Activated naive CD8-positive, alpha-beta T cell (primary cell): ENCODE results near the gene VRK1.
A peak's percentile ranks its signal among the peaks of the same experiment; 100 is the strongest.

Experiments used
- H3K27ac Mint-ChIP-seq: one replicate; pipeline ENCODE4 v1.8.0; 2021; ENCODE audit warnings: mixed read lengths
- H3K27me3 Mint-ChIP-seq: one replicate; pipeline ENCODE4 v1.8.0; 2021; ENCODE audit warnings: mixed read lengths
- H3K36me3 Mint-ChIP-seq: one replicate; pipeline ENCODE4 v1.8.0; 2021; ENCODE audit warnings: mixed read lengths
- H3K4me1 Mint-ChIP-seq: one replicate; pipeline ENCODE4 v1.8.0; 2021; ENCODE audit warnings: low read depth, mixed read lengths
- H3K4me3 Mint-ChIP-seq: one replicate; pipeline ENCODE4 v1.8.0; 2021; ENCODE audit warnings: mild to moderate bottlenecking, mixed read lengths
- H3K9me3 Mint-ChIP-seq: one replicate; pipeline ENCODE4 v1.8.0; 2021; ENCODE audit warnings: low read depth, mixed read lengths

Gene VRK1

GRCh38 chr14:96903444-96904023 is 106.4 kb downstream of the VRK1 start:
- H3K27ac Mint-ChIP-seq = no peak overlapping the region

GRCh38 chr14:96904201-96904600 is 107.0 kb downstream of the VRK1 start:
- H3K4me3 Mint-ChIP-seq = no peak overlapping the region
- no peaks in the 10 kb centered on the region for H3K4me1 Mint-ChIP-seq
- H3K27me3 Mint-ChIP-seq = no peaks in the 10 kb centered on the region
- no peak overlapping the region for H3K27ac Mint-ChIP-seq
- peaks cover 14% of the 10 kb centered on the region for H3K36me3 Mint-ChIP-seq
- H3K9me3 Mint-ChIP-seq = peaks cover 2% of the 10 kb centered on the region

More at GRCh38 chr14:96903444-96904023, 106.4 kb downstream of the VRK1 start:
- Mint-ChIP-seq H3K27me3 (no peaks in the 10 kb centered on the region), H3K4me3 (no peak overlapping the region), H3K4me1 (no peaks in the 10 kb centered on the region), H3K9me3 (no peaks in the 10 kb centered on the region), H3K36me3 (peaks cover 14% of the 10 kb centered on the region)

- H3K27me3 Mint-ChIP-seq = no peaks in the 10 kb centered on the region
- peaks cover 10% of the 10 kb centered on the region for H3K9me3 Mint-ChIP-seq
- no peaks in the 10 kb centered on the region for H3K4me1 Mint-ChIP-seq
- H3K27ac Mint-ChIP-seq = no peak overlapping the region
- H3K4me3 Mint-ChIP-seq = no peak overlapping the region
- H3K36me3 Mint-ChIP-seq = peaks cover 21% of the 10 kb centered on the region
These were observed 107.9 kb downstream of the VRK1 start for GRCh38 chr14:96905065-96905464.

DNA sequence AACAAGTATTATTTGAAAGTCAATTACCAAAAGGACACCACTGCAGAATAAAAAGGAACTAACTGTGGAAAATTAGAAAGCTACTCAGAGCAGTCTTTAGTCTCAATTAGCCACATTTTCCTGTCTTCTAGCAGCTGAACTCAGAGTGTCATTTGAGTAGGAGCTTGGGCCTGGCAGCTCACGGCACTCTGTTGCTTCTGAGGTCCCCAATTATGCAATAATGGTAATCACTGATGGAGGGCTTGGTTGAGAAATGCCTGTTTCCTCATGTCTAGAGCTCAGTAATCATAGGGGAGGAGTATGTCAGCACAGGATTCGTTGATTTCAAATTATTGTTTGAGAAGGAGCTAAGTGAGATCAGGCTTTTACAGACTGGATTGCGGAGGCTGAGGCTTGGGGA is 108.6 kb downstream of the VRK1 start:
- peaks cover 12% of the 10 kb centered on the region for H3K9me3 Mint-ChIP-seq
- H3K36me3 Mint-ChIP-seq = peaks cover 21% of the 10 kb centered on the region
- no peak overlapping the region for H3K4me3 Mint-ChIP-seq
- no peak overlapping the region for H3K27ac Mint-ChIP-seq
- peaks cover 2% of the 10 kb centered on the region for H3K4me1 Mint-ChIP-seq
- H3K27me3 Mint-ChIP-seq = no peaks in the 10 kb centered on the region

DNA sequence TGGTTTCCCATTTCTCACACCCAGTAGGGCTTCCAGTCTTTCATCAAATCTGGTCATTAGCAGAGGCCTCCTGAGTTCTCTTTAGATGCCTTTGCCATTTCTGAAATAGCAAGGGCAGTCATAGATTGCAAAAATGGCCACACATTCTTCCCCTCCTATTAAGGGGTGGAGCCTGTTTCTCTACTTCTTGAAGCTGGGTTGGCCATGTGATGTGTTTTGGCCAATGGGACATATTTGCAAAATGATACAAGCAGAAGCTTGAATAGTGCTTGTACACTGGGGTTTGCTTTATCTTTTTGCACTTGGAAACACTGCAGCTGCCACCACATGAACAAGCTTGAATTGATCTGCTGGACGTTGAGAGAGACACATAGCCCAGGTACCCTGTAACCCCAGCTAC is 109.3 kb downstream of the VRK1 start:
- peaks cover 5% of the 10 kb centered on the region for H3K4me1 Mint-ChIP-seq
- H3K9me3 Mint-ChIP-seq = peaks cover 12% of the 10 kb centered on the region
- H3K4me3 Mint-ChIP-seq = no peak overlapping the region
- peaks cover 19% of the 10 kb centered on the region for H3K36me3 Mint-ChIP-seq
- H3K27me3 Mint-ChIP-seq = no peaks in the 10 kb centered on the region
- H3K27ac Mint-ChIP-seq = no peak overlapping the region

DNA sequence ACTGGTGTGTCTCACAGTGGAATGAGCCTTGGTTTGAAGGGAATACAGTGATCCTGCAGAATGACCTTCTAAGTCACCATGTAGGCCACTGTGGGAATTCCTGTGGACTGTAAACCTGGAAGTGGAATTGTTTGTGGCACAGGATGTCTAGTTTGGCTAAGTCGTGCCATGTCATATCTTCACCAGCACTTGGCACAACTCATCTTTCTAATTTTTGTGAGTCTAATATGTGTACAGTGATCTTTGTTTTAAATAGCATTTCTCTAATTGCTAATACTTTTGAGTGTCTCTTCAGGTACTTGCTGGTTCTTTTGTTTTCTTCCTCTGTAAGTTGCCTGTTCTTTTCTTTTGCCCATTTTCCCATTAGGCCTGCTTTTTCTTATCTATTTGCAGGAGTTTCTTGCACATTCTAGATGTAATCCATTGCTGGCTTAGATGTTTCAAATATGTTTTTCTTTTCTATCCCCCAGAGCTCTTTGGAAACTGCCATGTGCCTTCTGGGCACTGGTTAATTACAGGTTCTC is 112.7 kb downstream of the VRK1 start:
- no peaks in the 10 kb centered on the region for H3K27me3 Mint-ChIP-seq

DNA sequence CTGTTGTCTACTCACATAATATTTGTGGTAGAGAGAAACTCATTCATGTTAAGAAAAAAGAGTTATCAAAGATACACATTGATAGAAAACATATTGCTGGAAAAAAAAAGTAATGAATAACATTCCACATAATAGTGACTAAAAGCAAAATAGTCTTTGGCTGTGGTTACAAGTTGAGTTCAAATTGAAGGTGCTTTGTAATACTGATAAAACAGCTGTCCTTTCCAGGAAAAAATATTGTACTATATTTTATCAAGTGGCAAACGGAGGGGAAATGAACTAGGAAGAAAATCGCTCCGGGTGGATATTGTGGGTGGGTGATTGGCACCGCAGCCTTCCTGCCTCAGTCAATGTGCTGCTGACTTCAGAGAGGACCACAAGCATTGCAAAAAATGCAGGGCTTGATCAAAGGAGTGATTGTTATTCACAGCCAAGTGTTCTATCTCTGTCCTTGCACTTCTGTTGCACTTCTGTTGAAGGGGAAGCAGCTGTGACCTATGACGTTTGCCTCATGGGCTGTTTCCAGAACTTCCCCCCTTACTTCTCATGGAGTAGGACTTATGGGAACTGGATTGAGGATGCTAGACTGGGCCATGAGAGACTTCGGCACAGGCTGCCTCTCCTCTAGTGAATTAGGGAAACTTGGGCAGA is 114.4 kb downstream of the VRK1 start:
- H3K27me3 Mint-ChIP-seq = no peaks in the 10 kb centered on the region
- H3K4me1 Mint-ChIP-seq = peaks cover 19% of the 10 kb centered on the region
- peaks cover 13% of the 10 kb centered on the region for H3K36me3 Mint-ChIP-seq
- no peak overlapping the region for H3K27ac Mint-ChIP-seq
- H3K9me3 Mint-ChIP-seq = peaks cover 12% of the 10 kb centered on the region
- H3K4me3 Mint-ChIP-seq = peak overlapping the region; percentile 20

More for the DNA sequence above, 112.7 kb downstream of the VRK1 start:
- no peak overlapping the region for H3K4me3 Mint-ChIP-seq
- H3K4me1 Mint-ChIP-seq = peaks cover 19% of the 10 kb centered on the region
- H3K9me3 Mint-ChIP-seq = peaks cover 12% of the 10 kb centered on the region
- peaks cover 18% of the 10 kb centered on the region for H3K36me3 Mint-ChIP-seq
- no peak overlapping the region for H3K27ac Mint-ChIP-seq

GRCh38 chr14:96914571-96915128 is 117.5 kb downstream of the VRK1 start:
- Mint-ChIP-seq H3K4me3 (no peak overlapping the region), H3K36me3 (peaks cover 10% of the 10 kb centered on the region), H3K4me1 (peaks cover 19% of the 10 kb centered on the region), H3K27ac (no peak overlapping the region), H3K27me3 (no peaks in the 10 kb centered on the region), H3K9me3 (peaks cover 6% of the 10 kb centered on the region)

DNA sequence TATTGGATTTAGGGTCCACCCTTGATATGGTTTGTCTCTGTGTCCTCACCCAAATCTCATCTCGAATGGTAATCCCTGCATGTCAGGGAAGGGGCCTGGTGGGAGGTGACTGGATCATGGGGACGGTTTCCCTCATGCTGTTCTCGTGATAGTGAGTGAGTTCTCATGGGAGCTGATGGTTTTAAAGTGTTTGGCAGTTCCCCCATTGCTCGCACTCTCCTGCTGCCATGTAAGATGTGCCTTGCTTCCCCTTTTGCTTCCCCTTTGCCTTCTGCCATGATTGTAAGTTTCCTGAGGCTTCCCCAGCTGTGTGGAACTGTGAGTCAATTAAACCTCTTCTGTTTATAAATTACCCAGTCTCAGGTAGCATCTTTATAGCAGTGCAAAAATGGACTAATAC is 118.3 kb downstream of the VRK1 start:
- H3K4me3 Mint-ChIP-seq = no peak overlapping the region
- H3K4me1 Mint-ChIP-seq = peaks cover 19% of the 10 kb centered on the region
- H3K9me3 Mint-ChIP-seq = no peaks in the 10 kb centered on the region
- H3K27ac Mint-ChIP-seq = no peak overlapping the region
- H3K27me3 Mint-ChIP-seq = no peaks in the 10 kb centered on the region
- peaks cover 5% of the 10 kb centered on the region for H3K36me3 Mint-ChIP-seq

GRCh38 chr14:96916751-96917150 is 119.6 kb downstream of the VRK1 start:
- Mint-ChIP-seq H3K27me3 (no peaks in the 10 kb centered on the region), H3K9me3 (no peaks in the 10 kb centered on the region), H3K4me3 (no peak overlapping the region), H3K36me3 (peaks cover 9% of the 10 kb centered on the region), H3K4me1 (peaks cover 11% of the 10 kb centered on the region), H3K27ac (no peak overlapping the region)

- peaks cover 13% of the 10 kb centered on the region for H3K36me3 Mint-ChIP-seq
- no peak overlapping the region for H3K4me3 Mint-ChIP-seq
- no peaks in the 10 kb centered on the region for H3K27me3 Mint-ChIP-seq
- no peaks in the 10 kb centered on the region for H3K9me3 Mint-ChIP-seq
- H3K4me1 Mint-ChIP-seq = peaks cover 3% of the 10 kb centered on the region
- no peak overlapping the region for H3K27ac Mint-ChIP-seq
These were observed 120.3 kb downstream of the VRK1 start for GRCh38 chr14:96917442-96917963.

- H3K9me3 Mint-ChIP-seq = no peaks in the 10 kb centered on the region
- H3K4me1 Mint-ChIP-seq = no peaks in the 10 kb centered on the region
- no peak overlapping the region for H3K4me3 Mint-ChIP-seq
These were observed 122.8 kb downstream of the VRK1 start for GRCh38 chr14:96920023-96920422.

GRCh38 chr14:96920820-96921219 is 123.6 kb downstream of the VRK1 start:
- Mint-ChIP-seq H3K9me3 (no peaks in the 10 kb centered on the region), H3K4me1 (no peaks in the 10 kb centered on the region), H3K36me3 (peaks cover 8% of the 10 kb centered on the region), H3K4me3 (no peak overlapping the region), H3K27ac (no peak overlapping the region), H3K27me3 (no peaks in the 10 kb centered on the region)

More at GRCh38 chr14:96920023-96920422, 122.8 kb downstream of the VRK1 start:
- no peak overlapping the region for H3K27ac Mint-ChIP-seq
- no peaks in the 10 kb centered on the region for H3K27me3 Mint-ChIP-seq
- peaks cover 11% of the 10 kb centered on the region for H3K36me3 Mint-ChIP-seq

- no peaks in the 10 kb centered on the region for H3K9me3 Mint-ChIP-seq
- no peak overlapping the region for H3K27ac Mint-ChIP-seq
- H3K4me3 Mint-ChIP-seq = no peak overlapping the region
- no peaks in the 10 kb centered on the region for H3K27me3 Mint-ChIP-seq
- H3K4me1 Mint-ChIP-seq = no peaks in the 10 kb centered on the region
- peaks cover 8% of the 10 kb centered on the region for H3K36me3 Mint-ChIP-seq
These were observed 125.8 kb downstream of the VRK1 start for GRCh38 chr14:96922986-96923385.

- H3K27me3 Mint-ChIP-seq = no peaks in the 10 kb centered on the region
- peaks cover 8% of the 10 kb centered on the region for H3K36me3 Mint-ChIP-seq
- H3K4me3 Mint-ChIP-seq = no peak overlapping the region
- no peaks in the 10 kb centered on the region for H3K9me3 Mint-ChIP-seq
- H3K4me1 Mint-ChIP-seq = no peaks in the 10 kb centered on the region
- H3K27ac Mint-ChIP-seq = no peak overlapping the region
These were observed 128.2 kb downstream of the VRK1 start for GRCh38 chr14:96925422-96925821.
